GM18519 (cell line): ENCODE data around the gene MTA2.

ENCODE experiments used
- ATAC-seq: cut with Tn5 transposase; IDR thresholded peaks from one replicate; pipeline ENCODE4 v1.9.1; 2021; ENCODE audit warnings: mild to moderate bottlenecking, moderate library complexity; ENCODE audit not compliant: unreplicated experiment, low FRiP score

The MTA2 gene

GRCh38 chr11:62548545-62549335, 52.9 kb downstream of the MTA2 start:
- no peak for ATAC-seq

- no peak for ATAC-seq
These were observed 53.9 kb downstream of the MTA2 start for GRCh38 chr11:62547691-62548281.

GRCh38 chr11:62546929-62547625, 54.6 kb downstream of the MTA2 start:
- ATAC-seq, result no peak

- no peak for ATAC-seq
These were observed 55.3 kb downstream of the MTA2 start, which contains the start of gene AHNAK for GRCh38 chr11:62546244-62546928. TSS of gene AHNAK (minus strand) at chr11:62546806. CDS start at chr11:62536098, 10,708 bp downstream.

- no peak for ATAC-seq
These were observed 56.0 kb downstream of the MTA2 start for GRCh38 chr11:62545437-62546243.

- ATAC-seq, result no peak
These were observed 56.9 kb downstream of the MTA2 start for GRCh38 chr11:62544581-62545436.

- no peak for ATAC-seq
These were observed 57.8 kb downstream of the MTA2 start for GRCh38 chr11:62543680-62544444.
